Measurements from ENCODE around the gene MAST3. TPM values are rescaled to one million over a fixed set of nuclear protein-coding genes. Genes with fewer than 3 reads are reported as not detected.

Gene MAST3
- total RNA-seq, 1 donor from 2014 or later: 0.79 TPM

DNA sequence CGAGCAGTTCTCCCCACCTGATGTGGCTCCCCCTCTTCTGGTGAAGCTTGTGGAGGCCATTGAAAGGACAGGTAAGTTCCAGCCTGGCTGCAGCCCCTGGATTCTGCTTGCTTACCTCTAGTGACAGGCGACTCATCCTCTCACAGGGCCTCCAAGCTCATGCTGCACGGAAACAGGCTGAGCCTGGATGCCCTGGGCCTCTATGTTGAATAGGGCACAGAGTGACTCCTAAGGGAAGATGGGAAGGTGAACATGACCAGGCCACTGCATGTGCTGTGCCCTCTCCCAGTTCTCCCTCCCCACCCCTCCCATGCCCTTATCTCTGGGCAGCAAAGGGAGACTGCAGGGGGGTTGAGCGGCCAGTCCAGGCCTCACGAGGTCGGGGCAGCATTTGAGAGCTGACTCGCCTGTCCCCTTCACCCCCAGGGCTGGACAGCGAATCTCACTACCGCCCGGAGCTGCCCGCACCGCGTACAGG, 63.0 kb downstream of the MAST3 start:
- FAIRE-seq (no peak), DNase-seq (ENCODE audit: low read depth) (no peak)
- TF ChIP-seq, protein P1, sequence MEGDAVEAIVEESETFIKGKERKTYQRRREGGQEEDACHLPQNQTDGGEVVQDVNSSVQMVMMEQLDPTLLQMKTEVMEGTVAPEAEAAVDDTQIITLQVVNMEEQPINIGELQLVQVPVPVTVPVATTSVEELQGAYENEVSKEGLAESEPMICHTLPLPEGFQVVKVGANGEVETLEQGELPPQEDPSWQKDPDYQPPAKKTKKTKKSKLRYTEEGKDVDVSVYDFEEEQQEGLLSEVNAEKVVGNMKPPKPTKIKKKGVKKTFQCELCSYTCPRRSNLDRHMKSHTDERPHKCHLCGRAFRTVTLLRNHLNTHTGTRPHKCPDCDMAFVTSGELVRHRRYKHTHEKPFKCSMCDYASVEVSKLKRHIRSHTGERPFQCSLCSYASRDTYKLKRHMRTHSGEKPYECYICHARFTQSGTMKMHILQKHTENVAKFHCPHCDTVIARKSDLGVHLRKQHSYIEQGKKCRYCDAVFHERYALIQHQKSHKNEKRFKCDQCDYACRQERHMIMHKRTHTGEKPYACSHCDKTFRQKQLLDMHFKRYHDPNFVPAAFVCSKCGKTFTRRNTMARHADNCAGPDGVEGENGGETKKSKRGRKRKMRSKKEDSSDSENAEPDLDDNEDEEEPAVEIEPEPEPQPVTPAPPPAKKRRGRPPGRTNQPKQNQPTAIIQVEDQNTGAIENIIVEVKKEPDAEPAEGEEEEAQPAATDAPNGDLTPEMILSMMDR (IDR thresholded peaks at IDR 0.05; ENCODE audit: insufficient read depth, low read length, severe bottlenecking): no peak
- Histone ChIP-seq H3K4me3 (ENCODE audit: low read depth, low read length) (peak overlapping the region; percentile 14), H3K27me3 (ENCODE audit: control insufficient read depth, insufficient read depth, low read length) (no peaks in the 10 kb centered on the region), H3K36me3 (ENCODE audit: control insufficient read depth, insufficient read depth, low read length) (peaks cover 21% of the 10 kb centered on the region)

DNA sequence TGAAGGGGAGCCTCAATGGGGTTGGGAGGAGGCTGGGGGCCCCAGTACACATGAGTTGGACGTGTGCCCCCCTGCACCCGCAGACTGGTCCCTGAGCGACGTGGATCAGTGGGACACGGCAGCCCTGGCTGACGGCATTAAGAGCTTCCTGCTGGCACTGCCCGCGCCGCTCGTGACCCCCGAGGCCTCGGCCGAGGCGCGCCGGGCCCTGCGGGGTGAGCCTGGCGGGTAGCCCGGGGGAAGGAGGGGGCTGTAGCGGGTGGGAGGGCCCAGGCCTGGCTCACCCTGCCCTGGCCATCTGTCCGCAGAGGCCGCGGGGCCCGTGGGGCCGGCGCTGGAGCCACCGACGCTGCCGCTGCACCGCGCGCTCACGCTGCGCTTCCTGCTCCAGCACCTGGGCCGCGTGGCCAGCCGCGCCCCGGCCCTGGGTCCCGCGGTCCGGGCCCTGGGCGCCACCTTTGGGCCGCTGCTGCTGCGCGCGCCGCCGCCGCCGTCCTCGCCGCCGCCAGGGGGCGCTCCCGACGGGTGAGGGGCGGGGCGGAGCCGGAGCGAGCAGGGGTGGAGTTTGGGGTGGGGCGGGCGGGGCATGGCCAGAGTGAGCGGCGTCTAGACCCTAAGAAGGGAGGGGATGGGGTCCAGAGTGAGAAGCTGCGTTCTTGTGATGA, 63.5 kb downstream of the MAST3 start:
- TF ChIP-seq, protein P1 (IDR thresholded peaks at IDR 0.05; ENCODE audit: insufficient read depth, low read length, severe bottlenecking): peak; percentile 40
- no peak for DNase-seq (ENCODE audit: low read depth)
- Histone ChIP-seq H3K27me3 (ENCODE audit: control insufficient read depth, insufficient read depth, low read length) (no peaks in the 10 kb centered on the region), H3K36me3 (ENCODE audit: control insufficient read depth, insufficient read depth, low read length) (peaks cover 24% of the 10 kb centered on the region), H3K4me3 (ENCODE audit: low read depth, low read length) (peak overlapping the region; percentile 14)
- no peak for FAIRE-seq

DNA sequence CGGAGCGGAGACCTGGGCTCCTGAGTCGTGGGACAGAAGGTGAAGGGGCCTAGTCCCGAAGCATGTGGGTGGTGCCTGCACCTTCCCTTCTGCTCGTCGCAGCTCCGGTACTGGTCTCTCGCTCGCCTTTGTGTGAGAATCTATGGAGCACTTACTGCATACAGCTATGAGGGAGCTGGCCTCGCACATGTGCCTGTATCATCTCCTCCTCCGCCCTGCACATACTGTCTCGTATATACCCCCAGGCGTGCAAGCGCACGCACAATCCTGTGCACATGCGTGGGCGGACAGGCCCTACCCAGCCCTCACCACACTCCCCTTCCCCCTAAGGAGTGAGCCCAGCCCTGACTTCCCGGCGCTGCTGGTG, 64.0 kb downstream of the MAST3 start:
- no peak for FAIRE-seq
- DNase-seq (ENCODE audit: low read depth): no peak
- peaks cover 25% of the 10 kb centered on the region for H3K36me3 ChIP-seq (ENCODE audit: control insufficient read depth, insufficient read depth, low read length)
- TF ChIP-seq, protein P1 (IDR thresholded peaks at IDR 0.05; ENCODE audit: insufficient read depth, low read length, severe bottlenecking): no peak
- H3K27me3 ChIP-seq (ENCODE audit: control insufficient read depth, insufficient read depth, low read length): no peaks in the 10 kb centered on the region
- H3K4me3 ChIP-seq (ENCODE audit: low read depth, low read length): no peak overlapping the region

DNA sequence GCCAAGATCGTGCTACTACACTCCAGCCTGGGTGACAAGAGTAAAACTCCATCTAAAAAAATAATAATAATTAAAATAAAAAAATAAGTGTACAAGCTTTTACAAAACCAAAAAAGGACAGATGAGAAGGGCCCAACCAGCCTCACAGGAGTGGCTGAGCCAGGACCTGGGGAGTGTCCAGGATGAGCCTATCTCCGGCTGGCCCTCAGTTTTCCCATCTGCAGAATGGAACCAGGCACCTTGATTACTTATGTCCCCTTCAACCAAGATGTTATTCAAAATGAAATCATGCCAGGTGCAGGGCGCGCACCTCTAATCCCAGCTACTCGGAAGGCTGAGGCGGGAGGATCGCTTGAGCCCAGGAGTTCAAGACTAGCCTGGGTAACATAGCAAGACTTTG, 66.5 kb downstream of the MAST3 start:
- FAIRE-seq (no peak), DNase-seq (ENCODE audit: low read depth) (no peak)
- Histone ChIP-seq H3K36me3 (ENCODE audit: control insufficient read depth, insufficient read depth, low read length) (peaks cover 36% of the 10 kb centered on the region), H3K27me3 (ENCODE audit: control insufficient read depth, insufficient read depth, low read length) (no peaks in the 10 kb centered on the region), H3K4me3 (ENCODE audit: low read depth, low read length) (no peak overlapping the region)
- TF ChIP-seq, protein P1 (IDR thresholded peaks at IDR 0.05; ENCODE audit: insufficient read depth, low read length, severe bottlenecking): no peak

DNA sequence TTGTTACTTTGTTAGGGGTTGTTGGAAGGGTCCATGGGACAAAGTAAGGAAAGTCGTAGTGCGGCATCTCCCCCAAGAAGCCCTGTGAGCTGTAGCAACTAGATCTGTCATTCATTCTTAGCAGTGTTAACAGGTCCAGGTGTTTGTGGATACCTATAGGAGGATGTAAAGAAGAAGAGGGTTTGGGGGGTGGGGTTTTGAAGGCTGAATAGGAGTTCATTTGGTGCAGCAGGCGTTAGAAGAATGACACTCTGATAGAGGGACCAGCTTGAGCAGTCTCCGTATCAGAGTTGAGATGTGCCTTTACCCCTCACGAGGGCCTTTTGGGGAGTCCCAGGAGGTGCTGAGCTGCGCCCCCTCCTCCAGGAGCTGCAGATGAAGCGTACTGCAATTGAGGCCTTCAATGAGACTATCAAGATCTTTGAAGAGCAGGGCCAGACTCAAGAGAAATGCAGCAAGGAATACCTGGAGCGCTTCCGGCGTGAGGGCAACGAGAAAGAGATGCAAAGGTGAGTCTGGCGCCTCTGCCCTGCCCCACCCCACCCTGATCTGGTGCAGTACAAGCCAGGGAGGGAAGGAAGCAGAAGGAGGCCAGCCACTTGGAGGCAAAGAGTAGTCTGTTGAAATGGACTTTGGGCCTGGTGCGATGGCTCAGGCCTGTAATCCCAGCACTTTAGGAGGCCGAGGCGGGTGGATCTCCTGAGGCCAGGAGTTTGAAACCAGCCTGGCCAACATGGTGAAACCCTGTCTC, 68.4 kb downstream of the MAST3 start:
- DNase-seq (ENCODE audit: low read depth) (no peak), FAIRE-seq (no peak)
- H3K4me3 ChIP-seq (ENCODE audit: low read depth, low read length): no peak overlapping the region
- TF ChIP-seq, protein P1 (IDR thresholded peaks at IDR 0.05; ENCODE audit: insufficient read depth, low read length, severe bottlenecking): no peak
- H3K36me3 ChIP-seq (ENCODE audit: control insufficient read depth, insufficient read depth, low read length): peaks cover 35% of the 10 kb centered on the region
- H3K27me3 ChIP-seq (ENCODE audit: control insufficient read depth, insufficient read depth, low read length): no peaks in the 10 kb centered on the region
